Measurements from ENCODE around the gene AK3. TPM values are rescaled to one million over a fixed set of nuclear protein-coding genes. Genes with fewer than 3 reads are reported as not detected.

The AK3 gene
- total RNA-seq, 1 experiment from 2014 or later = 41.5 TPM

- H3K4me1 ChIP-seq (ENCODE audit: insufficient read depth, low read length) = no peaks in the 10 kb centered on the region
- DNase-seq = no peak
- no peaks in the 10 kb centered on the region for H3K9me3 ChIP-seq (ENCODE audit: control insufficient read depth, low read depth, low read length)
- H3K23me2 ChIP-seq (ENCODE audit: insufficient read length, low read depth, low read length, poor library complexity, severe bottlenecking) = no peaks in the 10 kb centered on the region
- H3K36me3 Mint-ChIP-seq (ENCODE audit: insufficient read depth in 1 of 3, low read depth in 3 of 3) = peaks cover 10 to 32% (median 31%) of the 10 kb centered on the region in 3 experiments; a peak in 6 of 7 replicates
- no peaks in the 10 kb centered on the region for H3K9me3 Mint-ChIP-seq
- no peak overlapping the region for H2AK5ac ChIP-seq (ENCODE audit: insufficient read length, low read length)
- 0 out of 2 replicates have a peak, but pooled peaks cover 1% of the 10 kb centered on the region for H3K79me2 ChIP-seq (ENCODE audit: insufficient read depth, low read length)
- no peak overlapping the region for H3K4me2 ChIP-seq (ENCODE audit: insufficient read depth, insufficient read length, low read length)
- H2BK120ac ChIP-seq (ENCODE audit: low read depth, low read length, poor library complexity, severe bottlenecking) = no peak overlapping the region
- H3K9ac ChIP-seq (ENCODE audit: extremely low read depth, insufficient read length, low read length) = no peak overlapping the region
- no peak overlapping the region for H4K5ac ChIP-seq (ENCODE audit: insufficient read length, low read depth, low read length)
- no peak overlapping the region for H3K14ac ChIP-seq (ENCODE audit: insufficient read depth, low read length)
- no peak overlapping the region for H4K8ac ChIP-seq (replicated peaks; ENCODE audit: insufficient read length, low read depth, low read length)
- H3K4me1 Mint-ChIP-seq = peaks cover 0 to 2% of the 10 kb centered on the region in 2 experiments; a peak in 1 of 4 replicates
- H4K91ac ChIP-seq (ENCODE audit: insufficient read length, low read depth, low read length) = no peak overlapping the region
- H3K4ac ChIP-seq (ENCODE audit: low read depth, low read length) = no peak overlapping the region
- no peak overlapping the region for H3K23ac ChIP-seq (ENCODE audit: insufficient read length, low read depth, low read length)
- H2BK12ac ChIP-seq (ENCODE audit: insufficient read length, low read depth, low read length) = no peak overlapping the region
- no peaks in the 10 kb centered on the region for H4K20me1 ChIP-seq (ENCODE audit: control insufficient read depth, insufficient read depth, insufficient read length)
- no peak overlapping the region for H2BK15ac ChIP-seq (ENCODE audit: low read depth, low read length)
- no CpG with 5 or more reads among the region's 4 CpGs for WGBS (ENCODE audit: extremely low coverage, insufficient read length, low lambda C conversion rate)
- H3K79me1 ChIP-seq (ENCODE audit: insufficient read depth, low read depth, low read length, poor library complexity, severe bottlenecking) = no peaks in the 10 kb centered on the region
- H3T11ph ChIP-seq (ENCODE audit: low read length) = no peak overlapping the region
- no peak overlapping the region for H3K27ac ChIP-seq (ENCODE audit: insufficient read length, low read depth, low read length)
- no peak overlapping the region for H2BK20ac ChIP-seq (ENCODE audit: low read depth, low read length, poor library complexity, severe bottlenecking)
- H3K27me3 Mint-ChIP-seq (ENCODE audit: low read depth) = no peaks in the 10 kb centered on the region
- no peak overlapping the region for H3K18ac ChIP-seq (ENCODE audit: insufficient read length, low read depth, low read length)
- H3K27ac Mint-ChIP-seq = peak overlapping the region in 1 of 3 experiments; percentile 47; a peak in 2 of 7 replicates
- H3K56ac ChIP-seq (ENCODE audit: insufficient read length, low read depth, low read length) = no peak overlapping the region
- TF ChIP-seq CTCF (conservative IDR thresholded peaks at IDR 0.05) = no peak
- no peak overlapping the region for H2BK5ac ChIP-seq (ENCODE audit: insufficient read length, low read length)
- H2AFZ ChIP-seq (ENCODE audit: low read length) = no peak overlapping the region
- no peak overlapping the region for H3K4me3 Mint-ChIP-seq
- H3K27me3 ChIP-seq (ENCODE audit: insufficient read depth, low read length) = no peaks in the 10 kb centered on the region
These were observed 50.9 kb downstream of the AK3 start for GRCh38 chr9:4690144-4690543.
